ENCODE results near the gene ATP6AP2. TPM values are rescaled to one million over a fixed set of nuclear protein-coding genes. Genes with fewer than 3 reads are reported as not detected.

The ATP6AP2 gene
- 95.8 and 133 TPM in 2 replicates for total RNA-seq

GRCh38 chrX:40580537-40581335, at the start of gene ATP6AP2:
Gene ATP6AP2, plus strand, starts transcription at chrX:40580970. Its CDS starts 96 bp downstream, at chrX:40581066.

DNA sequence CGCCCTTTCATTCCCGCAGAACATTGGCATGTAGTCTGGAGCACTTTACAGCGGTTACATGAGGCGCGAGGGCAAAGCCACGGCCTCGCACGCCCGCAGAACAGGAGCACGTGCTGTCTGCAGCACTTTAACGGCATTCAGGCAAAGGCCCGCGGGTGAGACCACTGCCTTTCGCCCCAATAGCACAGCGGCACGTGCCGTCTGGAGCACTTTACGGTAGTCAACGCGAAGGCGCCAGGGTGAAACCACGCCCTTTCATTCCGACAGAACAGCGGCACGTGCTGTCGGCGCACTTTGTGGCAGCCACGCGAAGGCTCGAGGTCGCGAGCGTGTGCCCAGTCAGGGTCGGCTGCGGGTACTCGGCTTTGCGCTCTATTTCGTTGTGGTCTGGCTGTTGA, 42.4 kb downstream of the ATP6AP2 start, which contains the start of gene MPC1L:
MPC1L (plus strand) TSS at position 290 of the 398 bp plus-strand sequence. CDS start 138 bp downstream, outside the sequence.

DNA sequence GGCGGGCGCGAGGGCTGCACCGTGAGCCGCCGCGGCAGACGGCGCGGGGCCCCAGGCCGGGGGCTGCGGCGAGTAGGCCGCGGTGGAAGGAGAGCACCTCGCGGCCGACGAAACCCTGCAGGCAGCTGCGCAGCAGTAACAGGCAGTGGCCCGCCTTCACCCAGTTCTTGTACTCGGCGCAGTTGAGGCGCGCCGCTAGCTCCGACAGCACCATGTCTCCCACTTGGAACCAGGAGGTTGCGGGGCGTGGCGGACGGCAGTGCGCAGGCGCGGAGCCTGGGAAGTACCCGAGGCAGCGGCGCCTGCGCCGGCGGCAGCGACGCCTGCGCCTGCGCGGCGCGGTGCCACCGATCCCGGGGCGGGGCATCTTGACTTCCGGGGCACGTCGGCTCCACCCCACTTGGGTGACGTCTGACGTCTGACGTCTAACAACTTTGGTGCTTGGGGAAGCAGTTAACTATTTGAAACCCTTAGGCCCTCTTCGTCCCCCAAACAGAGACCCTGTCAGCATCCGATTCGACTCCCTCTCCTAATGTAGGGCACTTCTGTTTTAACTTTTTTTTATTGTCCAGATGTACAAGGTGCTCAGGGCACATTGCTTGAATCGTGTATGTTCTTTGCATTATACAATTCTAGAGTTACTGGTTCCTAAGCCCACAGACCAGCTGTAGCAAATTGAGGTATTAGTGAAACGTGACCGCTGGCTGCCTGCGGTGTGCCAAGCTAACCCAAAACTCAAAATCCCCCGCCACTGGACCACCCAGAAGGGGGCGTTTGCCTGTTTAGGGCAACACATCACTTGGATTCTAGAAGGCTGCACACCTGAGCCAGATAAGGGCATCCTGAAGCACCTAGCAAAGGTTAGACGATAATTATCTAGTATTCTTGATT, 66.8 kb downstream of the ATP6AP2 start, which contains the start of gene CXorf38:
CXorf38 (minus strand) TSS at position 255 of the 891 bp plus-strand sequence; CDS start at position 214, 41 bp downstream.

Other genes with a start within 250 kb of the ATP6AP2 start
- gene MPC1L, start 42.5 kb downstream of the ATP6AP2 start, total RNA-seq: not detected in 2 replicates
- gene CXorf38, start 66.6 kb downstream of the ATP6AP2 start, total RNA-seq: 10.7 and 12.8 TPM in 2 replicates
- 14.9 and 25.8 TPM in 2 replicates for gene MED14, start 154.6 kb downstream of the ATP6AP2 start, total RNA-seq

Measured in uterine smooth muscle cell (primary cell).